Prostate gland (tissue), 2 donors: ENCODE measurements around the gene SEMA5A. TPM values are rescaled to one million over a fixed set of nuclear protein-coding genes. Genes with fewer than 3 reads are reported as not detected.

Source experiments
- DNase-seq: peaks from one replicate; pipeline ENCODE4 v3.0.0-alpha.2; 2019; ENCODE audit warnings: low spot score
- H3K27ac ChIP-seq, 2 donors: fragments of 200-600 bp; sonication (generic); 2 replicates each; pipeline ENCODE4 v1.5.1; 2017 to 2019
- H3K27me3 ChIP-seq: fragments of 200-600 bp; sonication (generic); replicated peaks from 2 replicates; pipeline ENCODE4 v1.5.1; 2019; ENCODE audit not compliant: insufficient read depth
- H3K36me3 ChIP-seq, 2 donors: fragments of 200-600 bp; sonication (generic); 1 replicate in 1 of 2; 2 replicates in 1 of 2; pipeline versions ENCODE4 v1.5.1 to v1.8.1; 2017 to 2019
- H3K4me1 ChIP-seq: fragments of 200-600 bp; sonication (generic); replicated peaks from 2 replicates; pipeline ENCODE4 v1.5.1; 2019
- H3K4me3 ChIP-seq, 2 donors: fragments of 200-600 bp; sonication (generic); 2 replicates each; pipeline ENCODE4 v1.5.1; 2017 to 2019
- H3K9me3 ChIP-seq: fragments of 200-600 bp; sonication (generic); 2 replicates; pipeline ENCODE4 v1.5.1; 2017
- CTCF ChIP-seq, 4 experiments: fragments of 200-600 bp in 2 of 4; fragments of 450-650 bp in 2 of 4; sonication (generic) in 2 of 4; IDR thresholded peaks; 1 replicate in 3 of 4; 2 replicates in 1 of 4; pipeline ENCODE4 v1.5.1; 2016 to 2019; ENCODE audit warnings: antibody characterized with exemption in 4 of 4, mild to moderate bottlenecking in 2 of 4, moderate library complexity in 2 of 4
- POLR2A ChIP-seq: fragments of 450-650 bp; IDR thresholded peaks from one replicate; pipeline ENCODE4 v1.6.1; 2016; ENCODE audit warnings: antibody characterized with exemption, mild to moderate bottlenecking
- POLR2AphosphoS5 ChIP-seq: sonication (generic); formaldehyde crosslinking; IDR thresholded peaks from one replicate; pipeline ENCODE4 v1.6.1; 2017; ENCODE audit warnings: antibody characterized with exemption
- WGBS: methylation state at CpG from one replicate; pipeline ENCODE4 v1.1.5; 2018; 5-methylcytosine and 5-hydroxymethylcytosine counted together
- intact Hi-C: fragments of 100-400 bp; cut with DNase I; formaldehyde crosslinking; loops from one replicate; pipeline ENCODE4 v1.14.2; 2022
- total RNA-seq, 2 donors: library from RNA; depleted of rRNA; stranded (reverse); fragments of >200 nt; gene quantifications; one replicate each; pipeline ENCODE4 v1.1.0, GENCODE V29; 2016

SEMA5A gene
- total RNA-seq, 2 donors from 2014 or later: 4.5 to 21.7 TPM

- Histone ChIP-seq H3K36me3 (no peaks in the 10 kb centered on the region), H3K4me1 (no peaks in the 10 kb centered on the region), H3K27ac (no peak overlapping the region), H3K9me3 (no peaks in the 10 kb centered on the region), H3K4me3 (no peak overlapping the region), H3K27me3 (no peaks in the 10 kb centered on the region)
- TF ChIP-seq CTCF (IDR thresholded peaks at IDR 0.05) (no peak), POLR2A (no peak), POLR2AphosphoS5 (no peak)
- no peak for DNase-seq
- WGBS: 89% methylated on average over 6 of the region's 6 CpGs
- intact Hi-C loops: no loop called here
Measured at GRCh38 chr5:9507974-9508373, 37.9 kb downstream of the SEMA5A start.

- TF ChIP-seq POLR2A (no peak), CTCF (IDR thresholded peaks at IDR 0.05) (no peak), POLR2AphosphoS5 (no peak)
- Histone ChIP-seq H3K4me1 (no peaks in the 10 kb centered on the region), H3K4me3 (no peak overlapping the region), H3K27me3 (no peaks in the 10 kb centered on the region), H3K9me3 (no peaks in the 10 kb centered on the region), H3K36me3 (no peaks in the 10 kb centered on the region), H3K27ac (no peak overlapping the region)
- intact Hi-C loops: no loop called here
- no peak for DNase-seq
- 83% methylated on average over 2 of the region's 2 CpGs for WGBS
Measured at GRCh38 chr5:9505225-9505624, 40.6 kb downstream of the SEMA5A start.

- WGBS: 93% methylated on average over 1 of the region's 1 CpG
- TF ChIP-seq POLR2A (no peak), CTCF (IDR thresholded peaks at IDR 0.05) (no peak), POLR2AphosphoS5 (no peak)
- Histone ChIP-seq H3K9me3 (no peaks in the 10 kb centered on the region), H3K36me3 (no peaks in the 10 kb centered on the region), H3K27ac (no peak overlapping the region), H3K4me1 (no peaks in the 10 kb centered on the region), H3K4me3 (no peak overlapping the region), H3K27me3 (no peaks in the 10 kb centered on the region)
- DNase-seq: no peak
- intact Hi-C loops: no loop called here
Measured at GRCh38 chr5:9502864-9503263, 43.0 kb downstream of the SEMA5A start.

- H3K27ac ChIP-seq: no peak overlapping the region
- WGBS: 80% methylated on average over 4 of the region's 4 CpGs
- no peak for TF ChIP-seq POLR2AphosphoS5
- no peak for TF ChIP-seq POLR2A
- TF ChIP-seq CTCF (IDR thresholded peaks at IDR 0.05): no peak
- intact Hi-C loops: no loop called here
- H3K4me1 ChIP-seq: no peaks in the 10 kb centered on the region
- H3K36me3 ChIP-seq: no peaks in the 10 kb centered on the region
- no peak overlapping the region for H3K4me3 ChIP-seq
- no peaks in the 10 kb centered on the region for H3K9me3 ChIP-seq
- H3K27me3 ChIP-seq: no peaks in the 10 kb centered on the region
- no peak for DNase-seq
Measured at GRCh38 chr5:9502050-9502834, 43.6 kb downstream of the SEMA5A start.

GRCh38 chr5:9500625-9501024, 45.2 kb downstream of the SEMA5A start:
- Histone ChIP-seq H3K4me3 (no peak overlapping the region), H3K9me3 (no peaks in the 10 kb centered on the region), H3K27me3 (no peaks in the 10 kb centered on the region), H3K27ac (no peak overlapping the region), H3K36me3 (no peaks in the 10 kb centered on the region), H3K4me1 (no peaks in the 10 kb centered on the region)
- TF ChIP-seq POLR2AphosphoS5: no peak
- no peak for TF ChIP-seq POLR2A
- TF ChIP-seq CTCF (IDR thresholded peaks at IDR 0.05): no peak
- intact Hi-C loops: no loop called here
- 87% methylated on average over 2 of the region's 2 CpGs for WGBS
- DNase-seq: no peak
